Measurements from ENCODE around the gene DCST2.

DCST2 gene

DNA sequence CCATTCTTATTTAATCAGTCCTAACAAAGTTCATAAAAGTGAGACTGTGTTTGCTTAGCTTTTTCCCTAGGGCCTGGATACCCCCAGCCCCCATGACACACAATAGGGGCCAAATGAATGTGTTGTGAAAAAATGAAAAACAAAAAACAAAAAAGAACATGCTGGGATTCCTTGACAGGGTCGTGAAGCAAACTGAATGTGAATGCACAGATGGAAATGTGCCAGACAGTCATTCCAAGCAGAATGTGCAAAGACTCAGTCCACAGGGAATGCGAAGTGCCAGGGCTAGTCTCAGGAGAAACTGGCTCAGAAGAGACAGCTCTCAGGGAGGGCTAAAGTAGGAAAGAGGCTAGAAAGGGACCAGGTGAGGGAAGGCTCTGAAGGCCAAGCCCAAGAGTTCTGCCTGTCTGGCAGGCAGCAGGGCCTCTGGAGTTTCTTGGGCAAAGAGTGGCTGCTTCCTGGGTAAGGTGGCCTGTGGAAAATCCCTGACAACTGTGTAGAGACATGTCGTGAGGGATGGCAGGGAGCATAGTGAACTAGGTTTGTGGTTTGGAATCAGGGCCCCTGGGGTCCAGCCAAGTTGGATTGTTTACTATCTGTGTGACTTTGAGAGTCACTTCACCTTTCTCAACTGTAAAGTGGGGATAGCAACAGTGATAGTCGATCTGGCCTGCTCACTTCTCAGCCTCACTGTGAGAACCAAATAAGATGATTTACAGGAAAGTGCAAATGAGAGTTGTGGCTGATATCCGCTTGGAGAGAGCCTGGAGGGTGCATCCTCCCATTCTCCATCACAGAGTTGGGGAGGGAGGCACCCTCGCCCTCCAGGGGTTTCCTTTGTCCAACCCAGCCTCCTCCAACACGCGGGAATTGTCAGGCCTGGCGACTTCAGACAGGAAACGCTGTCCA, 16.3 kb upstream of the DCST2 start:
- DNase-seq (ENCODE audit: low read depth, low spot score), result no peak

DNA sequence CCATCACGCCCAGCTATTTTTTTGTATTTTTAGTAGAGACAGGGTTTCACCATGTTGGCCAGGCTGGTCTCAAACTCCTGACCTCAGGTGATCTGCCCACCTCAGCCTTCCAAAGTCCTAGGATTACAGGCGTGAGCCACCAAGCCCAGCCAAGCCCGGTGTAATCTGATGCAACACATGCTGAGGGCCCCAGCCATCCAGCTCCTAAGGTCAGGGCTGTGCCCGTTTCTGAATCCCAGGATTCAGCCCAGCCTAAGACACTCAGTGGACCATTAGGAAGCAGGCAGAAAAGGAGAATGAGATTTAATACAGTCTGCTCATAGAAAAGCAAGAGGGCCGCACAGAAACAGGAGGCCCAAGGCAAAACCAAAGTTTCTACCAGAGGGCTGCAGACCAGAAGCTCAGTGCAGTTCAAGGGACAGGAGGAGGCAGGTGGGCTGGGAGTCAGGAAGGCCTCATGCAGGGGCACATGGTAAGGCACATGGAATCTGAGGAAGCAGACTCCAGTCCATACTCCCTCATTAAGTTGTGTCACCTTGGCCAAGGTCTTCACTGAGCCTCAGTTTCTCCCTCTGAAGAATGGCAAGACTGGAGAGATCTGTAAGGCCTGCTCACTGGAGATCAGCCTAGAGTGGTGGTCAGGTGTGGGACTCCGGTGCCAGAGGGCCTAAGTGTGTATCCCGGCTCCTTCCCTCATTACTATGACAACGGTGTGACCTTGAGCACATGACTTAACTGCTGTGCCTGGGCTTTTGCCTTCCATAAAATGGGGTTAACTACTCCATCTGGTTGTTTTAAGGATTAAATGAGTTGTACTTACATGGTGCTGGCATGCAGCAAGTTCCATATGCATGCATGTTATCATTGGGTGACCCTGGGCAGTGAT, 15.1 kb upstream of the DCST2 start:
- no peak for DNase-seq (ENCODE audit: low read depth, low spot score)

- DNase-seq (ENCODE audit: low read depth, low spot score), result no peak
Measured at GRCh38 chr1:155044812-155045657, 11.5 kb upstream of the DCST2 start.

DNA sequence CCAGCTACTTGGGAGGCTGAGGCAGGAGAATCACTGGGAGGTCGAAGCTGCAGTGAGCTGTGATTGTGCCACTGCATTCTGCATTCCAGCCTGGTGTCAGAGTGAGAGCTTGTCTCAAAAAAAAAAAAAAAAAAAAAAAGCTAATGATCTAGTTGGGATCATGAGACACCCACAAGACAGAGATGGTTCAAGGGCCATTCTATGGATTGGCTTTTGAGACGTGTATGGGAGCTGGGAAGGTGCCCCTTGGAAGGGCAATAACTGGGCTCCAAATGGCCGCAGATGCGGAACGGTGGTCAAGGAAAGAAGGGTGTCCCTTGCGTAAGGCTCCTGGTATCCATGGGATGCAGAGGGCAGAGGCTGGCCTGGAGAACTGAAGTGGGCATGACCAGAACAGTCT, 10.8 kb upstream of the DCST2 start:
- no peak for DNase-seq (ENCODE audit: low read depth, low spot score)

DNA sequence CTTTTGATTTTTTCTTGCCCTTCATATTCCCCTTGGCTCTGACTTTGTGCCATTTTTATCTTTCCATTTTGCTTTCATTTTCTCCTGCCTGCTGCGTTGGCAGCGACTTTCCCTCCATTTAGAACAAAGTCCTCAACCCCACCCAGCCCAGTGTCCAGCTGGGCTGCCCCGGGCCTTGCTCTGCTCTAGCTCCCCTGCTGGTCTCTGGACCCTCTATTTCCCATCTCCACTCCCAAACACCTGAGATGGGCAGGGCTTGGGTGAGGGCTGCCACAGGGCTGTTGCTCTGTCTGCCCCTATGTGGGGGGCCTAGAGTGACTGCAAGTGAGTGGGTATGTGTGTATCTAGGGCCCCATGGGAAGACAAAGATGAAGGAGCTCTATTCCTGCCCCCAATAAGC, 10.2 kb upstream of the DCST2 start:
- no peak for DNase-seq (ENCODE audit: low read depth, low spot score)

- DNase-seq (ENCODE audit: low read depth, low spot score), result no peak
Measured at GRCh38 chr1:155043301-155043702, 9.7 kb upstream of the DCST2 start.

GRCh38 chr1:155042789-155043188, 9.2 kb upstream of the DCST2 start:
- no peak for DNase-seq (ENCODE audit: low read depth, low spot score)

GRCh38 chr1:155040358-155041093, 6.9 kb upstream of the DCST2 start:
- no peak for DNase-seq (ENCODE audit: low read depth, low spot score)

DNA sequence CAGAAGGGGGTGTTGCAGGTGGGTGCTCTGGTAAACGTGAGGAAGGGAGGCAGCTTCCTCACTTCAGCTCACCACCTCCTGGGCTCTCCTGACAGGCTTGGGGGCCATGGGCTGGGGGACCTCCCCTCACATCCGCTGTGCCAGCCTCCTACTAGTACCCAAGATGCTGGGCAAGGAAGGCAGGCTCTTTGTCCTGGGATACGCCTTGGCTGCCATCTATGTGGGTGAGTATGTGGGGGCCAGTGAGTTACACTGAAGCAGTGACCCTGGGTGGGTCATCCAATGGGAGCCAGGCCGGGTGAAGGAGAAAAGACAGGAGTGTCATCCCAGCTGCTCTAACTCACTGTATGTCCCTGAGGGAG, 5.7 kb upstream of the DCST2 start:
- no peak for DNase-seq (ENCODE audit: low read depth, low spot score)

GRCh38 chr1:155038602-155039307, 5.2 kb upstream of the DCST2 start:
- no peak for DNase-seq (ENCODE audit: low read depth, low spot score)

DNA sequence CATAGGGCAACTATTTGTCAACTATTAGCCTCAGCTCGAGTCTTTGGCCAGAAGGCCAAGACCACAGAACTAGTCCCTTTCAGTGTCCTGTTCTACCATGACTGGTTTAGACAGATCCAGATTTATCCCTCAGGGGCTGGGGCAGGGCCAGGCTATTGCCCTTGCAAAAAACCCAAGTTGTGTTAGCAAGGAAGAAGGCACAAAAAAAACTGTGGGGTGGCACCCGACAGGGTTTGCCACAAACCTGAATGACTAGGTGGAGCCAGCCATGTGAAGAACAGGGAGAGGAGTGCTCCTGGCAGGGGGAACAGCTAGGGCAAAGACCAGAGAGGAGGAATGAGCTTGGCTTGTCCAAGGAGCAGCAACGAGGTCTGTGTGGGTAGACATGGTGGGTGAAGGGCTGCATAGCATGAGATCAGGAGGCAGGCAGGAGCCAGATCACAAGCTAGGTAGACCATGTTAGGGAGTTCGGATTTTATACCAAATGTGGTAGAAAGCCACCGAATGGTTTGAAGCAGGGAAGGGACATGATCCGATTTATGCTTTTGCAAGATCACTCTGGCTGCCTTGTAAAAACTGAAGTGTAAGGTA, 4.4 kb upstream of the DCST2 start:
- no peak for DNase-seq (ENCODE audit: low read depth, low spot score)

GRCh38 chr1:155037043-155037442, 3.5 kb upstream of the DCST2 start:
- DNase-seq (ENCODE audit: low read depth, low spot score), result no peak

DNA sequence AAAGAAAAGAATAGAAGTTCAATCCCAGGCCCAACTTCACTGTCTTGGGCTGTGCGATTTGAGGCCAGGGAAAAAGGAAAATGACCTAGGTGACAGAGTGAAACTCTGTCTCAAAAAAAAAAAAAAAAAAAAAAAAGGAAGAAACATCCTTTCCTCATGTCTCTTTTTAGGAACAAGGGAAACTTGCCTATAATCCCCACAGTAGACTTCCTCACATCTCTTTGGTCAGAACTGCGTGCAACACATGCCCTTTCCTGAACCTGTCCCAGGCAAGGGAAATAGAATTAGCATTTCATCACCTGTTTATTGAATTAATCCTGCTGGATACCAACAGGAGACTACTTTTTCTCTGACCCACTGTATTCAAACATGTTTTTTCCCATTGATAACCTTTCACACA, 2.4 kb upstream of the DCST2 start:
- DNase-seq (ENCODE audit: low read depth, low spot score), result no peak

GRCh38 chr1:155034318-155035208, 982 bp upstream of the DCST2 start:
- DNase-seq (ENCODE audit: low read depth, low spot score), result no peak

GRCh38 chr1:155032886-155033285, 695 bp downstream of the DCST2 start:
- DNase-seq (ENCODE audit: low read depth, low spot score), result no peak

- no peak for DNase-seq (ENCODE audit: low read depth, low spot score)
Measured at GRCh38 chr1:155030899-155031298, 2.7 kb downstream of the DCST2 start.

DNA sequence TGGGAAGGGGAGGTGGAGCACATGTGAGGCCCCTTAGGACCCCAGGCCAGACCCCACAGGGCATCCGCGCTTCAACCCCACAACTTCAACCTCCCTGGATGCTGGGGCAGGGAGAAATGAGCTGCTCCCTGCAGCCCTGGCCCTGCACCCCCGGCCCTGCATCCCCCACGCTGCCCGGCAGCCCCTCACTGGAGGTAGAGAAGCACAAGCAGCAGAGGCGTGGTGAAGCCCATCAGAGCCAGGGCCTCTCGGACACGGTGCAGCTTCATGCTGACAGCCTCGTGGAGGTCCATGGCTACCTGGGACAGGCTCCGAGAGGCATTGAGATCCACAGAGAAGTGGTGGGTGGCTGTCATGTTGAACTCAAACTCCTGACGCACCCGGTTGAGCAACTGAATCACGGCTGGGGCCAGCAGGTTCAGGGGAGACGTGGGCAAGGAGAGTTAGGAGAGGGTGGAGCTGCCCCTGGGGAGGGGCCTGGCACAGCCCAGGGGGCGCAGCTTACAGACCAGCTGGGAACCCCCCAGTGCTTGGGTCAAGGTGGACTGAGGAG, 3.3 kb downstream of the DCST2 start:
- no peak for DNase-seq (ENCODE audit: low read depth, low spot score)

DNA sequence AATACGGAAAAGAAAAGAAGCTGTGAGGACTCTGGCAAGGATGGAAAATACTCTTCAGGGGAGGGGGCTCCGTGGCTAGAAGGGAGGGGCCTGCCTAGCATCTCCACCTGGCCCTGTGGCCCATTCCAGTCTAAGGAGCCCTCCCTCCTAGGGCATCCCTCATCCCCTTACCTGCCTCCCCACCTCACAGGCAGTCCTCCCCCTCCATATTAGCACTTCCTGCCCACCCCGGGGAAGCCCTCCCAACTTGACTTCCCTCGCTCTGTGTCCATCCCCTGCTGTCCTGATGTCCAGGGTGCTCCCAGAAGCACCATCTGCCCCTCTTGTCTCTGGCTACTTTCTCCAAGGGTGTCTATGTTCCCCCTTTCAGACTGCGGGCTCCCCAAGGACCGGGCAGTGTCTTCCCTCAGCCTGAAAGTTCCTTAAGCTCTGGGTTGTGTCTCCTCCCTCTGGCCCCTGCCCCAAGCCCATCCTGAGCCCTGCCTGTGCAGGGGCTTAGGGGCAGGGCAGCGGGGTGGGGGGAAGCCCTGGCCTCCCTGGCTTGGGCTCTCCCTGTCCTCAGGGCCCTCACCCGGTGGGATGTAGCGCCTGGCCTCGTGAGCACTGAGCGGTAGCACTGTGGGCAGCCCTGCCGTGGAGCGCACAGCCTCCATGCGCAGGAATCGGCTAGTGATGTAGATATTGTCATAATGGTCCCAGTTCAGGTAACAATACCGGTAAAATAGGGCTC, 3.9 kb downstream of the DCST2 start:
- no peak for DNase-seq (ENCODE audit: low read depth, low spot score)

All from iPS DF 19.7 (cell line).